T-cell (primary cell): ENCODE results near the gene AIG1. TPM values are rescaled to one million over a fixed set of nuclear protein-coding genes. Genes with fewer than 3 reads are reported as not detected.

Experiments used
- ATAC-seq, 4 experiments: fragments of 200-7000 bp in 3 of 4; fragments of 150-1000 bp in 1 of 4; cut with Tn5 transposase; replicated peaks in 1 of 4; 1 replicate in 3 of 4; 2 replicates in 1 of 4; pipeline ENCODE4 v1.10.0; 2021; ENCODE audit warnings: moderate library complexity in 3 of 4, mild to moderate bottlenecking in 2 of 4, moderate number of reproducible peaks in 1 of 4
- CTCF ChIA-PET, 2 donors: fragments of 300-600 bp; sonication (Branson Sonifier 250); formaldehyde crosslinking; loops; one replicate each; lab custom pipeline; 2022; ENCODE audit warnings: antibody characterized with exemption in 2 of 2; lab: Charles Lee
- POLR2A ChIA-PET, 2 donors: fragments of 300-600 bp; sonication (Branson Sonifier 250); formaldehyde crosslinking; loops; one replicate each; lab custom pipeline; 2022; ENCODE audit warnings: antibody characterized with exemption in 2 of 2; lab: Charles Lee
- DNase-seq, 35 experiments: peaks; one replicate each; pipeline versions ENCODE4 v3.0.0 to v3.0.0-alpha.2; 2013 to 2023
- H3K27ac ChIP-seq: one replicate; pipeline ENCODE4 v1.5.1; 2013; ENCODE audit warnings: low read length
- H3K27me3 ChIP-seq, 2 experiments: replicated peaks in 1 of 2; 1 replicate in 1 of 2; 2 replicates in 1 of 2; pipeline versions ENCODE4 v1.6.1 to v1.7.0; 2013; ENCODE audit warnings: low read length in 1 of 2, mixed read lengths in 1 of 2; ENCODE audit not compliant: control insufficient read depth in 2 of 2, insufficient read depth in 2 of 2; ENCODE audit errors: extremely low read depth in 1 of 2
- H3K36me3 ChIP-seq, 2 donors: 1 replicate in 1 of 2; 2 replicates in 1 of 2; pipeline versions ENCODE4 v1.6.1 to v1.7.0; 2013; ENCODE audit warnings: low read length in 1 of 2; ENCODE audit not compliant: control insufficient read depth in 2 of 2, insufficient read depth in 1 of 2; ENCODE audit errors: extremely low read depth in 1 of 2
- H3K4me1 ChIP-seq, 2 experiments: 1 replicate in 1 of 2; 2 replicates in 1 of 2; pipeline versions ENCODE4 v1.6.1 to v1.7.0; 2013; ENCODE audit warnings: low read length in 2 of 2, mixed read lengths in 1 of 2; ENCODE audit not compliant: insufficient read depth in 2 of 2, control insufficient read depth in 1 of 2; ENCODE audit errors: extremely low read depth in 1 of 2
- H3K4me3 ChIP-seq, 2 donors: 1 replicate in 1 of 2; 2 replicates in 1 of 2; pipeline versions ENCODE4 v1.5.1 to v1.7.0; 2013; ENCODE audit warnings: mild to moderate bottlenecking in 2 of 2, low read length in 1 of 2, moderate library complexity in 1 of 2; ENCODE audit not compliant: control insufficient read depth in 1 of 2; ENCODE audit errors: extremely low read depth in 1 of 2
- H3K9me3 ChIP-seq: 2 replicates; pipeline ENCODE4 v1.7.0; 2013
- H3K27ac Mint-ChIP-seq, 2 donors: one replicate each; pipeline ENCODE4 v1.8.0; 2020 to 2021; ENCODE audit warnings: mild to moderate bottlenecking in 2 of 2, mixed read lengths in 2 of 2
- H3K27me3 Mint-ChIP-seq, 2 donors: one replicate each; pipeline ENCODE4 v1.8.0; 2021 to 2022; ENCODE audit warnings: mixed read lengths in 2 of 2
- H3K36me3 Mint-ChIP-seq: one replicate; pipeline ENCODE4 v1.8.0; 2021; ENCODE audit warnings: mixed read lengths
- H3K4me1 Mint-ChIP-seq, 3 donors: one replicate each; pipeline ENCODE4 v1.8.0; 2020 to 2022; ENCODE audit warnings: mixed read lengths in 3 of 3, mild to moderate bottlenecking in 1 of 3
- H3K4me3 Mint-ChIP-seq, 3 donors: one replicate each; pipeline ENCODE4 v1.8.0; 2020 to 2022; ENCODE audit warnings: mild to moderate bottlenecking in 3 of 3, mixed read lengths in 3 of 3, moderate library complexity in 3 of 3
- H3K9me3 Mint-ChIP-seq, 3 donors: one replicate each; pipeline ENCODE4 v1.8.0; 2020 to 2022; ENCODE audit warnings: mixed read lengths in 3 of 3
- WGBS: methylation state at CpG from one replicate; pipeline ENCODE4 v1.1.5; 2013; ENCODE audit warnings: missing lambda C conversion rate; ENCODE audit not compliant: insufficient coverage; 5-methylcytosine and 5-hydroxymethylcytosine counted together
- total RNA-seq, 35 experiments: library from RNA in 6 of 35; stranded (reverse) in 6 of 35; fragments of 120-200 nt in 1 of 35; gene quantifications; one replicate each; pipeline versions ENCODE4 v1.2.1 to v1.2.4 and lab custom pipeline; 2013 to 2026

The AIG1 gene
- total RNA-seq, 5 donors from 2014 or later (not counting 1 experiment from before 2014, with no cell fraction given): 6.0 to 13.4 (median 7.6) TPM

DNA sequence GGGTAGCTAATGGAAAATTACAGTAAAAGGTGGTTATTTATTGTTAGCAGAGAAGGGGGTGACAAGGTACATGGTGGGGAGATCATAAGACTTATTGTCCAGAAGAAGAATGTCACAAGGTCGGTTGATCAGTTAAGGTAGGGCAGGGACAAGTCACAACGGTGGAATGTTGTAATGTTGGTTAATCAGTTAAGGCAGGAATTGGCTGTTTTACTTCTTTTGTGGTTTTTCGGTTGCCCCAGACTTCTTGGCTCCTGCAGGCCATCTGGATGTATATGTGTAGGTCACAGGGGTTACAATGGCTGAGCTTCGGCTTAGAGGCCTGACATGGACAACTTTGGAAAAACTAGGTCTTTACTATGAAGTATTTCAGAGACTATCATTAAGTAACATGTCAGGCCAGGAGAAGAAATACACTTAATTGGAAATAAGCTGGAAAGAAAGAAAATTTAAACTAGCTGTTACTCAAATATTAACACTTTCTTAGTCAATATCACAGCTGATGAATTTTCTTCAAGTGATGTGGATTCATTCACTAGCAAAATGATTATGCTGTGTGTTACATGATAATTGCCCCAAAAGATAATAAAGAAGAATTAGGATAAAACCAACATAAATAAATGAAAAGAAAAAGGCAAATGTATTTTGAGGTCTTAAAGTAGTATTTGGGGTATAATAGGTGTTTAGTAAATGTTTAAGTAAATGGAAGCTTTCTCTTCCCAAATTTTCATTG, 4.4 kb downstream of the AIG1 start:
- H3K27me3 Mint-ChIP-seq: no peaks in the 10 kb centered on the region
- H3K4me3 ChIP-seq: no peak overlapping the region
- no peaks in the 10 kb centered on the region for H3K9me3 ChIP-seq
- H3K27ac Mint-ChIP-seq: no peak overlapping the region
- peaks cover 15 to 19% (median 16%) of the 10 kb centered on the region in 3 donors for H3K4me1 Mint-ChIP-seq
- H3K36me3 Mint-ChIP-seq: no peaks in the 10 kb centered on the region
- H3K36me3 ChIP-seq: no peaks in the 10 kb centered on the region
- no peaks in the 10 kb centered on the region for H3K27me3 ChIP-seq
- ChIA-PET CTCF (interaction anchor here in 1 of 2 donors (1.0 kb wide), 1 partner anchor 130 kb away, joined by 3 read pairs; no protein-coding TSS in a partner anchor), POLR2A (interaction anchor here in 1 of 2 donors (0.6 kb wide), 1 partner anchor 220 kb away, joined by 4 read pairs; no protein-coding TSS in a partner anchor)
- no peak overlapping the region for H3K4me3 Mint-ChIP-seq
- WGBS: no CpG with 5 or more reads among the region's 4 CpGs
- no peak overlapping the region for H3K27ac ChIP-seq
- H3K9me3 Mint-ChIP-seq: no peaks in the 10 kb centered on the region
- peaks cover 3 to 10% of the 10 kb centered on the region in 2 experiments for H3K4me1 ChIP-seq
- DNase-seq (no peak), ATAC-seq (no peak)

DNA sequence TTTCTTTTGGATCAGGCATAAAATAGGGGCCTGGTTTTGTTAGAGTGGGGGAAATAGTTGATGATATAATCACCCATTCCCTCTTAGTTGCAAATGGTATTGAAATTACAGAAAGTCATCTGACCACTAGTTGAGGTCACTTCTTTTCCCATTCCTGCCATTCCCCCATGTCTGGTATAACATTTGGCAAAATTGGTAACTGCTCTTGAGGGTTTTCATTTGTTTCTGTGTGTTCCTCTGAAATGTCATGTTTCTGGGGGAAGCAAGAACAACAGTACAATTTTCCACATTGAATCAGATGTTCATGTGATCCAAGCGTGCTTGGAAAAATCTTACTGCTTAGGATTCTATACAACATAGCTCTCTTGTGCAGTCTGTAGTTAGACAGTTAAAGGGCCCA, 7.3 kb downstream of the AIG1 start:
- POLR2A ChIA-PET: no interaction called here
- Mint-ChIP-seq H3K27me3 (no peaks in the 10 kb centered on the region), H3K4me3 (no peak overlapping the region), H3K27ac (peak overlapping the region in 1 of 2 donors; percentile 28), H3K9me3 (no peaks in the 10 kb centered on the region), H3K4me1 (peaks cover 0 to 10% (median 0%) of the 10 kb centered on the region in 3 donors), H3K36me3 (no peaks in the 10 kb centered on the region)
- WGBS: no CpG with 5 or more reads among the region's 1 CpG
- ATAC-seq (no peak), DNase-seq (no peak)
- H3K9me3 ChIP-seq: no peaks in the 10 kb centered on the region
- no peaks in the 10 kb centered on the region for H3K27me3 ChIP-seq
- H3K36me3 ChIP-seq: no peaks in the 10 kb centered on the region
- CTCF ChIA-PET: no interaction called here
- no peaks in the 10 kb centered on the region for H3K4me1 ChIP-seq
- no peak overlapping the region for H3K4me3 ChIP-seq
- no peak overlapping the region for H3K27ac ChIP-seq

DNA sequence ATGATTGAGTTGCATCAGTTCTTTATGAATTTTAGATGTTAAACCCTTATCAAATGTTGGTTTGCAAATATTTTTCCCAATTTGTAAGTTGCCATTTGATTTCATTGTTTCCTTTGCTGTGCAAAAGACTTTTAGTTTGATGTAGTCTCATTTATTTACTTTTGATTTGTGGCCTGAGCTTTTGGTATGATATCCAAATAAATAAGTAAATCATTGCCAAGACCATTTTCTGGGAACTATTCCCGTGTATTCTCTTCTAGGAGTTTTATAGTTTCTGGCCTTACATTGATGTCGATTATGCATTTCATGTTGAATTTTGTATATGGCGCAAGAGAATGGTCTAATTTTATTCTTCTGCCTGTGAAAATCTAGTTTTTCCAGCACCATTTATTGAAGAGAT, 13.4 kb downstream of the AIG1 start:
- Mint-ChIP-seq H3K27me3 (no peaks in the 10 kb centered on the region), H3K36me3 (peaks cover 14% of the 10 kb centered on the region), H3K9me3 (peaks cover 0 to 18% (median 12%) of the 10 kb centered on the region in 3 donors), H3K27ac (no peak overlapping the region), H3K4me1 (peaks cover 0 to 12% (median 0%) of the 10 kb centered on the region in 3 donors), H3K4me3 (no peak overlapping the region)
- H3K9me3 ChIP-seq: peaks cover 3% of the 10 kb centered on the region
- CTCF ChIA-PET: no interaction called here
- no peaks in the 10 kb centered on the region for H3K4me1 ChIP-seq
- POLR2A ChIA-PET: no interaction called here
- no peaks in the 10 kb centered on the region for H3K27me3 ChIP-seq
- ATAC-seq: no peak
- H3K27ac ChIP-seq: no peak overlapping the region
- H3K36me3 ChIP-seq: no peaks in the 10 kb centered on the region
- H3K4me3 ChIP-seq: no peak overlapping the region
- no peak for DNase-seq
- 100% methylated on average over 1 of the region's 3 CpGs for WGBS

DNA sequence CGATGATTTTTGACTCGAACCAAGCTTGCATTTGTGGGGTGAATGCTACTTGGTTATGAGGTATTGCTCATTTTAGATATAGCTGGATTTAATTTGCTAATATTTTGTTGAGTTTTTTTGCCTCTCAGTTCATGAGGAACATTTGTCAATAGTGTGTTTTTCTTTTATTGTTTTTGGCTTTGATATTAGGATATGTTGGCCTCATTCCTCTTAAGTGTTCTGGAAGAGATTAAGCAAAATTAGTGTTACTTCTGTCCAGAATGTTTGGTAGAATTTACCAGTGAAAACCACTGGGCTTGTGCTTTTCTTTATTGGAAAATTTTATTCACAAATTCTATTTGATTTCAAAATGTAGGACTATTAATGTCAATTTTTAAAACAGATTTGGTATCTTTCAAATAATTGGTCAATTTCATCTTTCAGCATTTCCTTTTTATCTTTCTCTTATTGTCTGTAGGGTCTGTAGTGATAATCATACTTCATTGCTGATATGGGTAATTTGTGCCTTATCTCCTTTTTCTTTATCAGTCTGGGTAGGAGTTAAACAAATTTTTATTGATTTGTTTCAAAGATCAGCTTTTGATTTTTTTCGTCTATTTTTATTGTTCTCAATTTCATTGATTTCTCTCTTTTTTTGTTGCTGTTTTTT, 14.1 kb downstream of the AIG1 start:
- no peak overlapping the region for H3K27ac ChIP-seq
- DNase-seq: no peak
- Mint-ChIP-seq H3K36me3 (peaks cover 14% of the 10 kb centered on the region), H3K9me3 (peaks cover 0 to 18% (median 12%) of the 10 kb centered on the region in 3 donors), H3K4me3 (no peak overlapping the region), H3K27ac (no peak overlapping the region), H3K27me3 (no peaks in the 10 kb centered on the region), H3K4me1 (peaks cover 0 to 12% (median 0%) of the 10 kb centered on the region in 3 donors)
- H3K36me3 ChIP-seq: no peaks in the 10 kb centered on the region
- H3K27me3 ChIP-seq: no peaks in the 10 kb centered on the region
- no peak for ATAC-seq
- ChIA-PET POLR2A (interaction anchor here in 1 of 2 donors (0.6 kb wide), 1 partner anchor 285 kb away, joined by 5 read pairs; no protein-coding TSS in a partner anchor), CTCF (no interaction called here)
- H3K4me1 ChIP-seq: no peaks in the 10 kb centered on the region
- no peak overlapping the region for H3K4me3 ChIP-seq
- peaks cover 3% of the 10 kb centered on the region for H3K9me3 ChIP-seq
- 95% methylated on average over 2 of the region's 3 CpGs for WGBS

DNA sequence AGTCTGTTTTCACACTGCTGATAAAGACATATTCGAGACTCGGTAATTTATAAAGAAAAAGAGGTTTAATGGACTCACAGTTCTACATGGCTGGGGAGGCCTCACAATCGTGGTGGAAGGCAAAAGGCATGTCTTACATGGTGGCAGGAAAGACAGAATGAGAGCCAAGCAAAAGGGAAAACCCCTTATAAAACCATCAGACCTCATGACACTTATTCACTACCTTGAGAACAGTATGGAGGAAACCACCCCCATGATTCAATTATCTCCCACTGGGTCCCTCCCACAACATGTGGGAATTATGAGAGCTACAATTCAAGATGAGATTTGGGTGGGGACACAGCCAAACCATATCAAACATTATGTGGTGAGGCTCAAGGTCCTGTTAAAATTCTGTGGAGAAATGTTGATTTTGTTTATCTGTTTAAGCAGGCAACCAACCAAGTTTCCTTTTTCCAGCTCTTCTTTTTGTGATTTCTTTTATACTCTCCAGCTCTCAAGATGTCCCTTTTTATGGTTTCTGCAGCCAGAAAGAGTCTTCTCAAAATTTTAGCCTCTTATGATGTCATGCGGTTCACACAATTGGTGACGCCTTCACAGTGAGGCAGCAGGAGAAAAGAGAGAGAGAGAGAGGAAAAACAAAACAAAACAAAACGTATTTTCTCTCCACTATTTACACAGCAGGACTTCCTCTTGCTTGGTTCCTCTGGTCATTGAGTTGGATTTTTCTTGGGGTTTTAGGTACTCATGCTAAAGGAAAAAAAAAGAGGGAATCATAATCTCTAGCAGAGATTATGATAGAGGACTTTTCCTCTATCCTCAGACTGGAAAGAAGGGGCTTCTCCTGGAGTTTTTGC, 18.0 kb downstream of the AIG1 start:
- Histone ChIP-seq H3K27ac (no peak overlapping the region), H3K4me1 (no peaks in the 10 kb centered on the region), H3K36me3 (no peaks in the 10 kb centered on the region), H3K9me3 (peaks cover 3% of the 10 kb centered on the region), H3K27me3 (no peaks in the 10 kb centered on the region), H3K4me3 (no peak overlapping the region)
- Mint-ChIP-seq H3K27me3 (no peaks in the 10 kb centered on the region), H3K4me3 (no peak overlapping the region), H3K27ac (no peak overlapping the region), H3K4me1 (no peaks in the 10 kb centered on the region), H3K36me3 (peaks cover 17% of the 10 kb centered on the region), H3K9me3 (peaks cover 0 to 18% (median 12%) of the 10 kb centered on the region in 3 donors)
- ChIA-PET CTCF (no interaction called here), POLR2A (interaction anchor here in 1 of 2 donors (0.5 kb wide), 1 partner anchor 35 kb away, joined by 3 read pairs; no protein-coding TSS in a partner anchor)
- DNase-seq (no peak), ATAC-seq (no peak)
- WGBS: no CpG with 5 or more reads among the region's 6 CpGs

DNA sequence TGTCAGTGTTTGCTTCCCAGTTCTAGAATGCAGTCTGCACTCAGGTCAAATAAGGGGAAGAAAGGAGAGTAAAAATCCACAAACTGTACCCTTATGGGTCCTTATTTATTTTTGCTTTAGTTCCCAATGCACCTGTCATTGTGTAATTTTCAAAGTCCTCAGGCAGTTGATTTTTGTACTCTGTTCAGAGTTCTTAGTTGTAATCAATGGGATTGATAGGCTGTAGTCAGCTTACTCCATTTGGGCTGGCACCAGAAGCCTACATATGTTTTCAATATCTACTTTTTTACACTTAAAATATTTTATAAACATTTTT, 18.6 kb downstream of the AIG1 start:
- H3K27ac ChIP-seq: no peak overlapping the region
- H3K4me3 ChIP-seq: no peak overlapping the region
- ChIA-PET POLR2A (no interaction called here), CTCF (no interaction called here)
- H3K36me3 ChIP-seq: no peaks in the 10 kb centered on the region
- H3K27ac Mint-ChIP-seq: no peak overlapping the region
- no peak overlapping the region for H3K4me3 Mint-ChIP-seq
- H3K36me3 Mint-ChIP-seq: peaks cover 14% of the 10 kb centered on the region
- no peaks in the 10 kb centered on the region for H3K27me3 Mint-ChIP-seq
- H3K9me3 ChIP-seq: peaks cover 3% of the 10 kb centered on the region
- H3K4me1 ChIP-seq: no peaks in the 10 kb centered on the region
- H3K4me1 Mint-ChIP-seq: no peaks in the 10 kb centered on the region
- no peak for DNase-seq
- peaks cover 0 to 14% (median 11%) of the 10 kb centered on the region in 3 donors for H3K9me3 Mint-ChIP-seq
- H3K27me3 ChIP-seq: no peaks in the 10 kb centered on the region
- ATAC-seq: no peak
